Fibroblast of lung (primary cell): ENCODE measurements around the gene ETV2.
"Not testable (repeated sequence)": the region's sequence is repeated elsewhere in the genome, so short reads cannot be mapped to it uniquely, and the experiment has no call there.

Source experiments
- EZH2 ChIP-seq: IDR thresholded peaks from 2 replicates; pipeline ENCODE4 v1.5.1; 2012; ENCODE audit warnings: low read length, control low read depth, mild to moderate bottlenecking; ENCODE audit errors: missing control alignments
- TF ChIP-seq, protein P1 (sequence below), 2 donors: IDR thresholded peaks in 1 of 2; conservative IDR thresholded peaks in 1 of 2; 1 replicate in 1 of 2; 2 replicates in 1 of 2; pipeline ENCODE4 v1.5.1; 2011 to 2012; ENCODE audit warnings: low read length in 2 of 2, control low read depth in 1 of 2, inconsistent platforms in 1 of 2, low read depth in 1 of 2, mild to moderate bottlenecking in 1 of 2

DNA sequence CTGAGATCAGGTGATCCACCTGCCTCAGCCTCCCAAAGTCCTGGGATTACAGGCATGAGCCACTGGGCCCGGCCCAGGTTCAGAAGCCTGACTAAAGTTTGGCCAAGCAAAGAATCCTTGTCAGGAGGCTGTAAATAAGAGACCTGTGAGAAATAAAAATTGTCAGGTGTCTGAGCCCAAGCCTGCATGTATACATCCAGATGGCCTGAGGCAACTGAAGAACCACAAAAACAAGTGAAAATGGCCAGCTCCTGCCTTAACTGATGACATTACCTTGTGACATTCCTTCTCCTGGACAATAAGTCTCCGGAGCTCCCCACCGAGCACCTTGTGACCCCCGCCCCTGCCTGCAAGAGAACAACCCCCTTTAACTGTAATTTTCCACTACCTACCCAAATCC, 37.1 kb upstream of the ETV2 start:
- TF ChIP-seq, protein P1, sequence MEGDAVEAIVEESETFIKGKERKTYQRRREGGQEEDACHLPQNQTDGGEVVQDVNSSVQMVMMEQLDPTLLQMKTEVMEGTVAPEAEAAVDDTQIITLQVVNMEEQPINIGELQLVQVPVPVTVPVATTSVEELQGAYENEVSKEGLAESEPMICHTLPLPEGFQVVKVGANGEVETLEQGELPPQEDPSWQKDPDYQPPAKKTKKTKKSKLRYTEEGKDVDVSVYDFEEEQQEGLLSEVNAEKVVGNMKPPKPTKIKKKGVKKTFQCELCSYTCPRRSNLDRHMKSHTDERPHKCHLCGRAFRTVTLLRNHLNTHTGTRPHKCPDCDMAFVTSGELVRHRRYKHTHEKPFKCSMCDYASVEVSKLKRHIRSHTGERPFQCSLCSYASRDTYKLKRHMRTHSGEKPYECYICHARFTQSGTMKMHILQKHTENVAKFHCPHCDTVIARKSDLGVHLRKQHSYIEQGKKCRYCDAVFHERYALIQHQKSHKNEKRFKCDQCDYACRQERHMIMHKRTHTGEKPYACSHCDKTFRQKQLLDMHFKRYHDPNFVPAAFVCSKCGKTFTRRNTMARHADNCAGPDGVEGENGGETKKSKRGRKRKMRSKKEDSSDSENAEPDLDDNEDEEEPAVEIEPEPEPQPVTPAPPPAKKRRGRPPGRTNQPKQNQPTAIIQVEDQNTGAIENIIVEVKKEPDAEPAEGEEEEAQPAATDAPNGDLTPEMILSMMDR (conservative IDR thresholded peaks at IDR 0.05 in 1 of 2, IDR thresholded peaks at IDR 0.05 in 1 of 2; ENCODE audit: low read depth in 1 of 2, low read length in 2 of 2): not testable (repeated sequence)
- TF ChIP-seq EZH2: not testable (repeated sequence)
